Measurements from ENCODE around the gene VGF. TPM values are rescaled to one million over a fixed set of nuclear protein-coding genes. Genes with fewer than 3 reads are reported as not detected.
A peak's percentile ranks its signal among the peaks of the same experiment; 100 is the strongest.
"Not testable (repeated sequence)": the region's sequence is repeated elsewhere in the genome, so short reads cannot be mapped to it uniquely, and the experiment has no call there.

VGF gene
- total RNA-seq, 2 donors from 2014 or later: 0.19 TPM; not detected in 1

- Mint-ChIP-seq H3K27ac (no peak within 1 kb of the TSS), H3K36me3 (ENCODE audit: insufficient read depth in 2 of 2) (no peaks in the 10 kb centered on the region), H3K4me3 (peak within 1 kb of the TSS in 1 of 2 donors; percentile 54), H3K27me3 (ENCODE audit: low read depth) (peaks cover 39% of the 10 kb centered on the region), H3K4me1 (ENCODE audit: low read depth) (peaks cover 13% of the 10 kb centered on the region), H3K9me3 (no peaks in the 10 kb centered on the region)
- ATAC-seq (replicated peaks in 1 of 2) (no peak), DNase-seq (no peak)
These were observed 35.7 kb upstream of the VGF start, which contains the start of gene MOGAT3 for GRCh38 chr7:101200862-101201599. Gene MOGAT3 (minus strand): TSS chr7:101201036. CDS start chr7:101200854, 182 bp downstream.

DNA sequence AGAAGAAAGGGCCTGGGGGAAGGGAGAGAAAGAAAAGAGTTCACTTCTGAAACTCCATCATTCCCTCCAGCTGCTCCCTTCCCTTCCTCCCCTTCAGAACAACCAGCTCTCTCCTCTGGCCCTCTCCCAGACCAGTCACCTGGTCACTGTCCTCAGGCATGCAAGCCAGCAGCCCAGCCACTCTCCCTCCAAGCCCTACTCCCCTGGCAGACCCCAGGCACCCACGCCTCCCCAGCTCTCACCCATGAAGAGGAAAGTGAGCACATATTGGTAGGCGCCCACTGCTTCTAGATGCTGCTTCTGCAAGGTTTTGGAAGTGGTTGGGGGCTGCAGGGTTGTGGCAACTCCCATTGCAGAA, 35.1 kb upstream of the VGF start:
- Mint-ChIP-seq H3K27me3 (ENCODE audit: low read depth) (peaks cover 39% of the 10 kb centered on the region), H3K36me3 (ENCODE audit: insufficient read depth in 2 of 2) (no peaks in the 10 kb centered on the region), H3K27ac (no peak overlapping the region), H3K4me3 (peak overlapping the region in 1 of 2 donors; percentile 54), H3K9me3 (no peaks in the 10 kb centered on the region), H3K4me1 (ENCODE audit: low read depth) (peaks cover 13% of the 10 kb centered on the region)
- ATAC-seq (replicated peaks in 1 of 2) (no peak), DNase-seq (no peak)

DNA sequence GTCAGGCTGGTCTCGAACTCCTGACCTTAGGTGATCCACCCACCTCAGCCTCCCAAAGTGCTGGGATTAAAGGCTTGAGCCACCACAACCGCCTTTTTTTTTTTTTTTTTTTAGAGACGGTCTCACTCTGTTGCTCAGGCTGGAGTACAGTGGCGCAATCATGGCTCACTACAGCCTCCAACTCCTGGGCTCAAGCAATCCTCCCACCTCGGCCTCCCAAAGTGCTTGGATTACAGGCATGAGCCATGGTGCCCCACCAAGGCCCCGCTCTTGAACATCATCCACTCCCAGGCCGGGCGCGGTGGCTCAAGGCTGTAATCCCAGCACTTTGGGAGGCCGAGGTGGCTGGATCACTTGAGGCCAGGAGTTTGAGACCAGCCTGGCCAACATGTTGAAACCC, 34.2 kb upstream of the VGF start:
- DNase-seq; ATAC-seq (replicated peaks in 1 of 2); H3K36me3 Mint-ChIP-seq (ENCODE audit: insufficient read depth in 2 of 2); H3K4me3 Mint-ChIP-seq; H3K9me3 Mint-ChIP-seq; H3K27ac Mint-ChIP-seq: not testable (repeated sequence)
- Mint-ChIP-seq H3K27me3 (ENCODE audit: low read depth) (peaks cover 39% of the 10 kb centered on the region), H3K4me1 (ENCODE audit: low read depth) (peaks cover 13% of the 10 kb centered on the region)

DNA sequence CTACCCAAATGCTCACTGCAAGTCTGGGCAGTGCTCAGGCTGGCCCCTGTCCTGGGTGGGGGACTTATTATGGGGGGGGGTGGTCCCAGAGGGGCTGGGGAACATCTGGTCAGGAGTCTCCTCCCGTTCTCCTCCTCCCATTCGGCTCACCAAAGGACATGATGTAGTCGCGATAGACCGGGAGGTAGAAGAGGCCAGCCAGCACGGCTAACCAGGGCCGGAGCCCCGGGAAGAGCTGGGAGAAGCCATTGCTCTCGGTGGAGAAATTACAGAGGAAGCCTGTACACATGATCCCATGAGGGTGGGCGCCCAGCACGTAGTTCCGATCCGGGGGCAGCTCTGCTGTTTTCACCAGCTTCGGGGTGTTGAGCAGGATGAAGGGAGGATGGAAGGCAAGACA, 33.1 kb upstream of the VGF start:
- ATAC-seq (replicated peaks in 1 of 2): no peak
- peaks cover 31% of the 10 kb centered on the region for H3K27me3 Mint-ChIP-seq (ENCODE audit: low read depth)
- DNase-seq: no peak
- H3K4me1 Mint-ChIP-seq (ENCODE audit: low read depth): peaks cover 4% of the 10 kb centered on the region
- no peak overlapping the region for H3K4me3 Mint-ChIP-seq
- H3K9me3 Mint-ChIP-seq: no peaks in the 10 kb centered on the region
- H3K36me3 Mint-ChIP-seq (ENCODE audit: insufficient read depth in 2 of 2): no peaks in the 10 kb centered on the region
- H3K27ac Mint-ChIP-seq: no peak overlapping the region

- H3K27ac Mint-ChIP-seq: no peak overlapping the region
- H3K9me3 Mint-ChIP-seq: no peaks in the 10 kb centered on the region
- H3K4me1 Mint-ChIP-seq (ENCODE audit: low read depth): peaks cover 4% of the 10 kb centered on the region
- no peaks in the 10 kb centered on the region for H3K36me3 Mint-ChIP-seq (ENCODE audit: insufficient read depth in 2 of 2)
- no peak overlapping the region for H3K4me3 Mint-ChIP-seq
- H3K27me3 Mint-ChIP-seq (ENCODE audit: low read depth): peaks cover 28% of the 10 kb centered on the region
- ATAC-seq (replicated peaks in 1 of 2) (no peak), DNase-seq (no peak)
These were observed 32.6 kb upstream of the VGF start for GRCh38 chr7:101197991-101198390.

DNA sequence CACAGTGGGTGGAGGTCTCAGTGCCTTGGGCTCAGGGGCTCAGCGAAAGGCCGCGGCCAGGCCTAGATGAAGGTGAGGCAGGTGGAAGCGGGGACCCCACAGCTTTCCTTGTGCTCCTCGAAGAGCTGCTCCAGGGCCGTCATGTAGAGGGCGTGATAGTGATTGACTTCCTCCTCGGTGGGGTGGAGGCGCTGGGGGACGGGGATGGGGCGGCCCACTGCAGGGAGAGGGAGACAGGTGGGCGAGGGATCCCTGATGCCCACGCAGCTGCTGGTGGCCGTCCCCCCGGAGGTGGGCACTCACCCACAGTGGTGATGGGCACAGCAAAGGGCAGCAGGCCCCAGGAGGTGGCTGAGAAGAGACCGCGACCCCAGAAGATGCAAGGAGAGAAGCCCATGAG, 30.5 kb upstream of the VGF start:
- Mint-ChIP-seq H3K9me3 (no peaks in the 10 kb centered on the region), H3K4me3 (no peak overlapping the region), H3K36me3 (ENCODE audit: insufficient read depth in 2 of 2) (no peaks in the 10 kb centered on the region), H3K27me3 (ENCODE audit: low read depth) (peaks cover 17% of the 10 kb centered on the region), H3K4me1 (ENCODE audit: low read depth) (peaks cover 7% of the 10 kb centered on the region), H3K27ac (no peak overlapping the region)
- ATAC-seq (replicated peaks in 1 of 2) (no peak), DNase-seq (no peak)

GRCh38 chr7:101189109-101189508, 23.7 kb upstream of the VGF start:
- Mint-ChIP-seq H3K27me3 (ENCODE audit: low read depth) (peaks cover 21% of the 10 kb centered on the region), H3K36me3 (ENCODE audit: insufficient read depth in 2 of 2) (no peaks in the 10 kb centered on the region), H3K4me3 (no peak overlapping the region), H3K9me3 (no peaks in the 10 kb centered on the region), H3K27ac (no peak overlapping the region), H3K4me1 (ENCODE audit: low read depth) (peaks cover 5% of the 10 kb centered on the region)
- DNase-seq: no peak
- no peak for ATAC-seq (replicated peaks in 1 of 2)

GRCh38 chr7:101186844-101187428, 21.6 kb upstream of the VGF start:
- no peak for ATAC-seq (replicated peaks in 1 of 2)
- peaks cover 20% of the 10 kb centered on the region for H3K27me3 Mint-ChIP-seq (ENCODE audit: low read depth)
- H3K36me3 Mint-ChIP-seq (ENCODE audit: insufficient read depth in 2 of 2): no peaks in the 10 kb centered on the region
- no peak overlapping the region for H3K4me3 Mint-ChIP-seq
- H3K27ac Mint-ChIP-seq: no peak overlapping the region
- no peaks in the 10 kb centered on the region for H3K9me3 Mint-ChIP-seq
- no peak for DNase-seq
- H3K4me1 Mint-ChIP-seq (ENCODE audit: low read depth): no peaks in the 10 kb centered on the region

DNA sequence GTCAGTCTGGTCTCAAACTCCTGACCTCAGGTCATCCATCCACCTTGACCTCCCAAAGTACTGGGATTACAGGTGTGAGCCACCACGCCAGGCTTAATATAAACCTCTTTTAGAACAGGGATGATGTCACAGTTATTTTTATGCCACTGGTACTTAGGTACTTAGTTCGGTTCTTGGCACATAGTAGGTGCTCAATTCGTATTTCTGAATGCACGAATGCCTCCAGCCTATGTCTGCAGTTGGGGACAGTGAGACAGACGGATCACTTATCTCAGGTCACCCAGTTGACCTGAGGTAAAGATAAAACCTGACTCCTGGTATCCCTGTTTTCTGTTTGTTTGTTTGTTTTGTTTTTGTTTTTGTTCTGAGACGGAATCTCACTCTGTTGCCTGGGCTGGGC, 20.8 kb upstream of the VGF start:
- Mint-ChIP-seq H3K36me3 (ENCODE audit: insufficient read depth in 2 of 2) (no peaks in the 10 kb centered on the region), H3K9me3 (no peaks in the 10 kb centered on the region), H3K4me3 (no peak overlapping the region), H3K27ac (no peak overlapping the region), H3K4me1 (ENCODE audit: low read depth) (no peaks in the 10 kb centered on the region), H3K27me3 (ENCODE audit: low read depth) (peaks cover 20% of the 10 kb centered on the region)
- DNase-seq (no peak), ATAC-seq (replicated peaks in 1 of 2) (no peak)

DNA sequence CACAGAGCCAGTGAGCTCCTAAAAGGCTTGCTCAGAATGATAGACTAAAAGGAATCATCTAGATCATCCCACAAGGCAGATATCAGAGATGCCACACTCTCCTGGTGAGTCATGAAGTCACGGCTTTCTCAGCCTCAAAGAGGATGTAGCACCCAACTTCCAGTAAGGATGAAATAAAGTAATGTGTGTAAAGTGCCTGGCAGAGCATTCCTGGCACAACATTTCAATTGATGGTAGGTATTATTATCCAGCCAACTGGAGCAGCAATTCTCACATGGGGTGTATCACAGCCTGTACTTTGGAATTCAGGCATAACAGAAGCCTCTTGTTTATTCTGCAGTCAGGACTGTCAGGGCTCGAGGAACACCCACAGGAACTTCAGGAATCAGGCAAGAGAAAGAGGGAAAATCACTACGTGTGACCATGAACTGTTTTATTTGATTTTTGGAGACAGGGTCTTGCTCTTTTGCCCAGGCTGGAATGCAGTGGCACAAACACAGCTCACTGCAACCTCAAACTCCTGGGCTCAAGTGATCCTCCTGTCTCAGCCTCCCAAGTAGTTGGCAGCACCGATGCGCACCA, 20.0 kb upstream of the VGF start:
- no peak overlapping the region for H3K27ac Mint-ChIP-seq

GRCh38 chr7:101180130-101180755, 14.9 kb upstream of the VGF start, which contains the start of gene NAT16:
Gene NAT16 (minus strand): TSS chr7:101180293. CDS start chr7:101174807, 5,486 bp downstream.
- Mint-ChIP-seq H3K4me1 (ENCODE audit: low read depth) (peaks cover 9% of the 10 kb centered on the region), H3K27me3 (ENCODE audit: low read depth) (peaks cover 64% of the 10 kb centered on the region), H3K4me3 (peak within 1 kb of the TSS; percentile 53 to 61), H3K36me3 (ENCODE audit: insufficient read depth in 2 of 2) (peaks cover 0 to 2% of the 10 kb centered on the region in 2 donors), H3K27ac (no peak within 1 kb of the TSS), H3K9me3 (no peaks in the 10 kb centered on the region)
- DNase-seq (no peak), ATAC-seq (replicated peaks in 1 of 2) (no peak)

More for the DNA sequence above, 20.0 kb upstream of the VGF start:
- H3K4me1 Mint-ChIP-seq (ENCODE audit: low read depth): no peaks in the 10 kb centered on the region
- peaks cover 28% of the 10 kb centered on the region for H3K27me3 Mint-ChIP-seq (ENCODE audit: low read depth)
- H3K4me3 Mint-ChIP-seq: no peak overlapping the region
- DNase-seq (no peak), ATAC-seq (replicated peaks in 1 of 2) (no peak)
- H3K36me3 Mint-ChIP-seq (ENCODE audit: insufficient read depth in 2 of 2): no peaks in the 10 kb centered on the region
- H3K9me3 Mint-ChIP-seq: no peaks in the 10 kb centered on the region

DNA sequence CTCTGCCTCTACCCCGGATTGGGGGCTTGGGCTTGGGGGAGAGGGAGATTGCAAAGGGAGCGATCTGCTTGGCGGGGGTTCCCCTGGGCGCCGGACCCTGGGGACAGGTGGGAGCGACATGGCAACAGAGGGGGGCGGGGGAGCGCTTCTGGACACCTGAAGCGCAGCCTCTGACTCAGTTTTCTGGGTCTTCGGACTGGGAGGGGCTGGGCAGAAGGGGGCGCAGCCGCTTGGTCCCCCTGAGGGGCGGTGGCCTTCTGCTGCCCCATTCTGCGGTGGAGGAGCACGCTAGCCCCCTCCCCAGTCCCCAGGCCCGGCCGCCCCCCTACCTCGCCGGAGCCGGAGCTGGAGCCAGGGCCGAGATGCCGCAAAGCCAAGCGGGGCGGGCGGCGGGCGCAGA, 14.3 kb upstream of the VGF start:
- no peak overlapping the region for H3K27ac Mint-ChIP-seq
- no peak for DNase-seq
- peak overlapping the region in 1 of 2 donors; percentile 32 for H3K4me3 Mint-ChIP-seq
- ATAC-seq (replicated peaks in 1 of 2): no peak
- peaks cover 0 to 2% of the 10 kb centered on the region in 2 donors for H3K36me3 Mint-ChIP-seq (ENCODE audit: insufficient read depth in 2 of 2)
- peaks cover 9% of the 10 kb centered on the region for H3K4me1 Mint-ChIP-seq (ENCODE audit: low read depth)
- no peaks in the 10 kb centered on the region for H3K9me3 Mint-ChIP-seq
- peaks cover 64% of the 10 kb centered on the region for H3K27me3 Mint-ChIP-seq (ENCODE audit: low read depth)

GRCh38 chr7:101179117-101179516, 13.7 kb upstream of the VGF start:
- Mint-ChIP-seq H3K9me3 (no peaks in the 10 kb centered on the region), H3K4me1 (ENCODE audit: low read depth) (peaks cover 14% of the 10 kb centered on the region), H3K27me3 (ENCODE audit: low read depth) (peaks cover 67% of the 10 kb centered on the region), H3K36me3 (ENCODE audit: insufficient read depth in 2 of 2) (peaks cover 0 to 2% of the 10 kb centered on the region in 2 donors), H3K4me3 (peak overlapping the region; percentile 53 to 61), H3K27ac (no peak overlapping the region)
- no peak for ATAC-seq (replicated peaks in 1 of 2)
- no peak for DNase-seq
